NCI-H446 treated with DMSO at 0.1 percent for 48 hours (cell line): ENCODE results near the gene WFDC6.

Experiments
- DNase-seq: peaks from one replicate; lab custom pipeline; 2025; lab: John Stamatoyannopoulos, UW

Gene WFDC6

GRCh38 chr20:45515147-45515913 is 24.0 kb downstream of the WFDC6 start, which contains the start of gene SPINT3:
Gene SPINT3, minus strand, starts transcription at chr20:45515622. Its CDS starts 14 bp downstream, at chr20:45515608.
- no peak for DNase-seq

- DNase-seq = no peak
Measured at GRCh38 chr20:45510242-45510862, 28.9 kb downstream of the WFDC6 start.

GRCh38 chr20:45509091-45509490 is 30.2 kb downstream of the WFDC6 start:
- DNase-seq = no peak

GRCh38 chr20:45508068-45508886 is 31.0 kb downstream of the WFDC6 start:
- DNase-seq = no peak

- no peak for DNase-seq
Measured at GRCh38 chr20:45507011-45507820, 32.1 kb downstream of the WFDC6 start.

GRCh38 chr20:45506398-45506797 is 32.9 kb downstream of the WFDC6 start:
- DNase-seq = no peak

GRCh38 chr20:45503403-45503802 is 35.9 kb downstream of the WFDC6 start:
- DNase-seq = no peak

GRCh38 chr20:45502561-45502960 is 36.7 kb downstream of the WFDC6 start:
- DNase-seq = no peak

- no peak for DNase-seq
Measured at GRCh38 chr20:45501600-45501999, 37.7 kb downstream of the WFDC6 start.

GRCh38 chr20:45500022-45500421 is 39.3 kb downstream of the WFDC6 start:
- DNase-seq = no peak

GRCh38 chr20:45497971-45498494 is 41.2 kb downstream of the WFDC6 start:
- no peak for DNase-seq

- DNase-seq = no peak
Measured at GRCh38 chr20:45496166-45496565, 43.1 kb downstream of the WFDC6 start.

- no peak for DNase-seq
Measured at GRCh38 chr20:45495501-45495941, 43.8 kb downstream of the WFDC6 start.

GRCh38 chr20:45489083-45489531 is 50.2 kb downstream of the WFDC6 start:
- no peak for DNase-seq

- DNase-seq = no peak
Measured at GRCh38 chr20:45487231-45487635, 52.0 kb downstream of the WFDC6 start.

GRCh38 chr20:45485388-45485787 is 53.9 kb downstream of the WFDC6 start:
- DNase-seq = no peak

- DNase-seq = no peak
Measured at GRCh38 chr20:45484676-45485075, 54.6 kb downstream of the WFDC6 start.
